ENCODE measurements around the gene THEM4. TPM values are rescaled to one million over a fixed set of nuclear protein-coding genes. Genes with fewer than 3 reads are reported as not detected.
"Not testable (repeated sequence)": the region's sequence is repeated elsewhere in the genome, so short reads cannot be mapped to it uniquely, and the experiment has no call there.

The THEM4 gene
- total and polyA plus RNA-seq, 12 donors: 20.2 to 36.4 (median 26.8) TPM

DNA sequence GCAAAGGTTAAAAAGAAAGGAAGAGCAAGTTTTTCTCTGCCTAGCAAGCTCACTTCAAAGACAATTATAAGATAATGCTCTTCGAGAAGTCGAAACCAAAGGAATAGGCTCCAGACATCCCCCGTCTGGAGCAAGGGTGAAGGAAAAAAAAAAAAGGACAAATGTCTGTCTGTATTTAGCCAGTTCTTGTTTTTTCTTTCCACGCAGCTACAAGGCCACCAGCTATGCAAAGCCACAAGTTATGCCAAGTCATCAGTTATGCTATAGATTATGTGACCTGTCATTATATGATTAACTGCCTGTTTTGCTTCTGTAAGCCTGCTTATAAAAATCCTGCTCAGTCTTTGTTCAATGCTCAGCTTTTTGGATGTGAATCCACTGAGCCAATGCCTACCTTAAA lies 53.4 kb downstream of the THEM4 start:
- TF ChIP-seq, protein P1, sequence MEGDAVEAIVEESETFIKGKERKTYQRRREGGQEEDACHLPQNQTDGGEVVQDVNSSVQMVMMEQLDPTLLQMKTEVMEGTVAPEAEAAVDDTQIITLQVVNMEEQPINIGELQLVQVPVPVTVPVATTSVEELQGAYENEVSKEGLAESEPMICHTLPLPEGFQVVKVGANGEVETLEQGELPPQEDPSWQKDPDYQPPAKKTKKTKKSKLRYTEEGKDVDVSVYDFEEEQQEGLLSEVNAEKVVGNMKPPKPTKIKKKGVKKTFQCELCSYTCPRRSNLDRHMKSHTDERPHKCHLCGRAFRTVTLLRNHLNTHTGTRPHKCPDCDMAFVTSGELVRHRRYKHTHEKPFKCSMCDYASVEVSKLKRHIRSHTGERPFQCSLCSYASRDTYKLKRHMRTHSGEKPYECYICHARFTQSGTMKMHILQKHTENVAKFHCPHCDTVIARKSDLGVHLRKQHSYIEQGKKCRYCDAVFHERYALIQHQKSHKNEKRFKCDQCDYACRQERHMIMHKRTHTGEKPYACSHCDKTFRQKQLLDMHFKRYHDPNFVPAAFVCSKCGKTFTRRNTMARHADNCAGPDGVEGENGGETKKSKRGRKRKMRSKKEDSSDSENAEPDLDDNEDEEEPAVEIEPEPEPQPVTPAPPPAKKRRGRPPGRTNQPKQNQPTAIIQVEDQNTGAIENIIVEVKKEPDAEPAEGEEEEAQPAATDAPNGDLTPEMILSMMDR (IDR thresholded peaks at IDR 0.05): no peak
- TF ChIP-seq POLR2A (IDR thresholded peaks at IDR 0.05): no peak
- DNase-seq: no peak
- 19 to 30% (median 23%) methylated on average over 4 of the region's 4 CpGs for WGBS, 4 donors
- Histone ChIP-seq H3K27ac (no peak overlapping the region), H3K9me3 (replicated peaks in 1 of 3) (no peaks in the 10 kb centered on the region), H3K4me3 (no peak overlapping the region), H3K4me1 (replicated peaks in 1 of 2) (no peaks in the 10 kb centered on the region), H3K36me3 (replicated peaks in 1 of 2) (no peaks in the 10 kb centered on the region), H3K27me3 (peaks cover 4% of the 10 kb centered on the region)
- intact Hi-C loops (cut with DNase I): no loop called here

DNA sequence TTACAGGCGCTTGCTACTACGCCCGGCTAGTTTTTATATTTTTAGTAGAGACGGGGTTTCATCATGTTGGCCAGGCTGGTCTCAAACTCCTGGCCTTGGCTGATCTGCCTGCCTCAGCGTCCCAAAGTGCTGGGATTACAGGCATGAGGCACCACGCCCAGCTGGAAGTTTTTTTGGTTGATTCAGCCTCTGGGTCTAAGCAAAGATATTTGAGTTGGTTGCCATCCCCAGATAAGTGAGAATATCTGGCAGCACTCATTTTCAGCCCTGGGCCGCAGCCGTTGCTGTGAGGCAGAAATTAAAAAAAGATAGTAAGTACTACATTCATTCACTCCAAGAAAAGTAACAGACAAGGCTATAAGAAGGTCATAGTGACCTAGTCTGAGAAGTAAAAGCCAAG lies 53.8 kb downstream of the THEM4 start:
- H3K9me3 ChIP-seq (replicated peaks in 1 of 3); intact Hi-C loops (cut with DNase I); H3K4me3 ChIP-seq; H3K36me3 ChIP-seq (replicated peaks in 1 of 2); H3K27me3 ChIP-seq; DNase-seq; H3K4me1 ChIP-seq (replicated peaks in 1 of 2); H3K27ac ChIP-seq: not testable (repeated sequence)
- WGBS, 4 donors: 53 to 70% (median 66%) methylated on average over 7 to 8 of the region's 8 CpGs

DNA sequence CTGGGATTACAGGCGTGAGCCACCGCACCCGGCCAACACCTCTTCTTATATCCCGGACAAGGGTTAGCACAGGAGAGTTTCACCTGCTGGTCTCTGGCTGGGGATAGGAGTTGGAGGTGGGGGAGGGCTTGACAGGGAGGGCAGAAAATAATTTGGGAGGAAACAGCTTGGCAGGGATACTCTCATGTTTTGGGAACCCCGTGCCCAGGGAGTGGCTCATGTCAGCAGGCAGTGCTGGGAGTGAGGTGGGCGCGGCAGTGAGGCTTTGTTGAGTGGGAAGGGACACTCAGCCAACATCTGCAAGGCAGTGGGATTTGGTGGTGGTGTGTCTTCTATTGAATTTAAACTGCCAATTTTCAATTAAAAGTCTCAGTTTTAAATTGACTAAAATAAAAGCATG lies 54.7 kb downstream of the THEM4 start:
- intact Hi-C loops (cut with DNase I): no loop called here
- no peak for TF ChIP-seq POLR2A (IDR thresholded peaks at IDR 0.05)
- TF ChIP-seq, protein P1 (IDR thresholded peaks at IDR 0.05): no peak

DNA sequence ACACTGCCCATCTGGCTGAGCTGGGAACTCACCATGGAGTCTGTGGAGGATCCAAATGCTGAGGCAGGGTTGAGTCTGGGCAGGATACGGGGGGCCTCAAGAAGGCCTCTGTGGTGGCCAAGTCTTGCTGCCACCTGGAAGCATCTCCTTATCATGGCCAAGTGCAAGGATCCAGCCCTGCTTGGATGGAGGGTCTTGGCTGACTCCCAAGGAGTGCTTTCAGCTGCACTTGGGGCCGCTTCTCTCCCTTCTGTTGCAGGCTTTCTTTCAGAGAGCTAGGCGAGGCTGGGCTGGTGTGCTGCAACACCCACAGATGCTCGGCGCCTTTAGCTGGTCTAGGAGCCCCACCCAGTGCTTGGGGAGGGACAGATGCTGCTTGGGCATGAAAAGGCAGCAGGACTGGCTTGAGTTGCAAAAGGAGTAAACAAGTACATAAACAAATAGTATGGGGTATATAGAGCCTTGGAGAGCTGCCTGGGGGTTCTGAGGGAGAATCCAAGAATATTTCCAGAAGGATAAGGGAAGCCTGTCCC lies 55.8 kb downstream of the THEM4 start, which contains the start of gene THEM5:
THEM5 (minus strand) TSS at position 302 of the 533 bp plus-strand sequence; CDS start at position 155, 147 bp downstream.
- Histone ChIP-seq H3K4me3 (no peak within 1 kb of the TSS), H3K27me3 (peaks cover 4% of the 10 kb centered on the region), H3K9me3 (replicated peaks in 1 of 3) (no peaks in the 10 kb centered on the region), H3K4me1 (replicated peaks in 1 of 2) (peaks cover 0 to 4% of the 10 kb centered on the region in 2 donors), H3K36me3 (replicated peaks in 1 of 2) (no peaks in the 10 kb centered on the region), H3K27ac (no peak within 1 kb of the TSS)
- DNase-seq: peak in 1 of 7 donors; percentile 14
- TF ChIP-seq, protein P1 (IDR thresholded peaks at IDR 0.05): no peak
- no peak for TF ChIP-seq POLR2A (IDR thresholded peaks at IDR 0.05)
- WGBS, 4 donors: 71 to 86% (median 82%) methylated on average over 3 to 5 of the region's 5 CpGs
- intact Hi-C loops (cut with DNase I): no loop called here

More for the DNA sequence above, 54.7 kb downstream of the THEM4 start:
- Histone ChIP-seq H3K4me1 (replicated peaks in 1 of 2) (no peaks in the 10 kb centered on the region), H3K9me3 (replicated peaks in 1 of 3) (no peaks in the 10 kb centered on the region), H3K36me3 (replicated peaks in 1 of 2) (no peaks in the 10 kb centered on the region), H3K27ac (no peak overlapping the region), H3K27me3 (peaks cover 4% of the 10 kb centered on the region), H3K4me3 (no peak overlapping the region)
- DNase-seq: no peak
- WGBS, 4 donors: 81 to 92% (median 84%) methylated on average over 7 of the region's 7 CpGs

DNA sequence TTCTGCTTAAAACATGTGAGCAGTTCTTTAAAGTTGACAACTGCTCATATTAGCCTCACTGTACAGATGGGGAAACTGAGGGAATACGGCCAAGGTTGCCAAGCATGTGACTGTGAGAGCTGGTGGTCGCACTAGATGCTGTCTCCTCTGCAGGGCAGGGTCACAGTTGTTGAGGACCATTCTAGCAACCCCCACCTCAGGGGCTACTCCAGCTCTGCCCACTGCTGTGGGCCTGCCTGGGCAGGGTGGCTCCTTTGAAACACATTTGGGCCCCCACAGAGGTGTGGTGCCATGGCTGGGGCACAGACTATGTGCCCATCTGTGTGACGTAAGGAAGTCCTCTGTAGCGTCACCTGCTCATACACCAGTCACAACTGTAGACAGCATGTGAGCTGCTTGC lies 56.6 kb downstream of the THEM4 start:
- Histone ChIP-seq H3K27ac (no peak overlapping the region), H3K4me3 (no peak overlapping the region), H3K36me3 (replicated peaks in 1 of 2) (no peaks in the 10 kb centered on the region), H3K27me3 (peaks cover 4% of the 10 kb centered on the region), H3K9me3 (replicated peaks in 1 of 3) (no peaks in the 10 kb centered on the region), H3K4me1 (replicated peaks in 1 of 2) (peaks cover 0 to 6% of the 10 kb centered on the region in 2 donors)
- intact Hi-C loops (cut with DNase I): no loop called here
- 76 to 91% (median 82%) methylated on average over 2 to 4 of the region's 4 CpGs for whole genome bisulfite sequencing, 4 donors
- DNase-seq: peak in 1 of 7 donors; percentile 4
- TF ChIP-seq, protein P1 (IDR thresholded peaks at IDR 0.05): no peak
- TF ChIP-seq POLR2A (IDR thresholded peaks at IDR 0.05): no peak
